ENCODE measurements around the gene NEK1.
"Not testable (repeated sequence)": the region's sequence is repeated elsewhere in the genome, so short reads cannot be mapped to it uniquely, and the experiment has no call there.

The NEK1 gene

GRCh38 chr4:169640261-169640870 is 28.0 kb upstream of the NEK1 start:
- Mint-ChIP-seq H3K27ac (no peak overlapping the region), H3K4me1 (peaks cover 8% of the 10 kb centered on the region), H3K9me3 (no peaks in the 10 kb centered on the region), H3K4me3 (no peak overlapping the region), H3K36me3 (peaks cover 57% of the 10 kb centered on the region), H3K27me3 (no peaks in the 10 kb centered on the region)
- ATAC-seq = no peak

- Mint-ChIP-seq H3K4me1 (peaks cover 16% of the 10 kb centered on the region), H3K27me3 (no peaks in the 10 kb centered on the region), H3K4me3 (no peak overlapping the region), H3K36me3 (peaks cover 45% of the 10 kb centered on the region), H3K9me3 (no peaks in the 10 kb centered on the region), H3K27ac (no peak overlapping the region)
- no peak for ATAC-seq
Measured at GRCh38 chr4:169634975-169635374, 22.6 kb upstream of the NEK1 start.

GRCh38 chr4:169632896-169633295 is 20.5 kb upstream of the NEK1 start:
- Mint-ChIP-seq H3K9me3 (no peaks in the 10 kb centered on the region), H3K36me3 (peaks cover 24% of the 10 kb centered on the region), H3K4me3 (no peak overlapping the region), H3K27ac (no peak overlapping the region), H3K27me3 (no peaks in the 10 kb centered on the region), H3K4me1 (peaks cover 16% of the 10 kb centered on the region)
- no peak for ATAC-seq

- ATAC-seq = no peak
- Mint-ChIP-seq H3K4me3 (no peak overlapping the region), H3K9me3 (no peaks in the 10 kb centered on the region), H3K4me1 (peaks cover 31% of the 10 kb centered on the region), H3K36me3 (peaks cover 17% of the 10 kb centered on the region), H3K27ac (no peak overlapping the region), H3K27me3 (no peaks in the 10 kb centered on the region)
Measured at GRCh38 chr4:169630069-169630468, 17.7 kb upstream of the NEK1 start.

GRCh38 chr4:169628579-169628978 is 16.2 kb upstream of the NEK1 start:
- no peak overlapping the region for H3K27ac Mint-ChIP-seq
- H3K27me3 Mint-ChIP-seq = no peaks in the 10 kb centered on the region
- no peak overlapping the region for H3K4me3 Mint-ChIP-seq
- H3K4me1 Mint-ChIP-seq = peaks cover 37% of the 10 kb centered on the region
- no peak for ATAC-seq
- peaks cover 22% of the 10 kb centered on the region for H3K36me3 Mint-ChIP-seq
- no peaks in the 10 kb centered on the region for H3K9me3 Mint-ChIP-seq

GRCh38 chr4:169627307-169627706 is 14.9 kb upstream of the NEK1 start:
- Mint-ChIP-seq H3K36me3 (peaks cover 26% of the 10 kb centered on the region), H3K4me3 (no peak overlapping the region), H3K9me3 (no peaks in the 10 kb centered on the region), H3K27ac (no peak overlapping the region), H3K27me3 (no peaks in the 10 kb centered on the region), H3K4me1 (peaks cover 49% of the 10 kb centered on the region)
- ATAC-seq = no peak

- ATAC-seq = no peak
- peaks cover 49% of the 10 kb centered on the region for H3K4me1 Mint-ChIP-seq
- H3K4me3 Mint-ChIP-seq = no peak overlapping the region
- no peaks in the 10 kb centered on the region for H3K9me3 Mint-ChIP-seq
- H3K27me3 Mint-ChIP-seq = no peaks in the 10 kb centered on the region
- peaks cover 20% of the 10 kb centered on the region for H3K36me3 Mint-ChIP-seq
- no peak overlapping the region for H3K27ac Mint-ChIP-seq
Measured at GRCh38 chr4:169626331-169627282, 14.2 kb upstream of the NEK1 start.

GRCh38 chr4:169625886-169626285 is 13.5 kb upstream of the NEK1 start:
- H3K4me1 Mint-ChIP-seq = peaks cover 52% of the 10 kb centered on the region
- H3K4me3 Mint-ChIP-seq = no peak overlapping the region
- H3K36me3 Mint-ChIP-seq = peaks cover 17% of the 10 kb centered on the region
- H3K27me3 Mint-ChIP-seq = no peaks in the 10 kb centered on the region
- H3K9me3 Mint-ChIP-seq = no peaks in the 10 kb centered on the region
- no peak for ATAC-seq
- no peak overlapping the region for H3K27ac Mint-ChIP-seq

GRCh38 chr4:169624012-169624411 is 11.6 kb upstream of the NEK1 start:
- H3K4me3 Mint-ChIP-seq, ATAC-seq, H3K9me3 Mint-ChIP-seq, H3K27me3 Mint-ChIP-seq, H3K27ac Mint-ChIP-seq: not testable (repeated sequence)
- peaks cover 55% of the 10 kb centered on the region for H3K4me1 Mint-ChIP-seq
- H3K36me3 Mint-ChIP-seq = peaks cover 17% of the 10 kb centered on the region

- H3K9me3 Mint-ChIP-seq = no peaks in the 10 kb centered on the region
- ATAC-seq = no peak
- H3K4me1 Mint-ChIP-seq = peaks cover 62% of the 10 kb centered on the region
- H3K27me3 Mint-ChIP-seq = no peaks in the 10 kb centered on the region
- peak overlapping the region; percentile 44 for H3K27ac Mint-ChIP-seq
- peaks cover 17% of the 10 kb centered on the region for H3K36me3 Mint-ChIP-seq
- no peak overlapping the region for H3K4me3 Mint-ChIP-seq
Measured at GRCh38 chr4:169622566-169622965, 10.2 kb upstream of the NEK1 start.

- Mint-ChIP-seq H3K36me3 (peaks cover 17% of the 10 kb centered on the region), H3K27ac (peak overlapping the region; percentile 44), H3K4me3 (peak overlapping the region; percentile 70), H3K4me1 (peaks cover 58% of the 10 kb centered on the region), H3K9me3 (no peaks in the 10 kb centered on the region), H3K27me3 (no peaks in the 10 kb centered on the region)
- ATAC-seq = no peak
Measured at GRCh38 chr4:169621731-169622492, 9.5 kb upstream of the NEK1 start.

- ATAC-seq = no peak
- H3K4me3 Mint-ChIP-seq = peak overlapping the region; percentile 96
- H3K27me3 Mint-ChIP-seq = no peaks in the 10 kb centered on the region
- H3K4me1 Mint-ChIP-seq = peaks cover 47% of the 10 kb centered on the region
- H3K9me3 Mint-ChIP-seq = no peaks in the 10 kb centered on the region
- H3K27ac Mint-ChIP-seq = peak overlapping the region; percentile 96
- H3K36me3 Mint-ChIP-seq = peaks cover 17% of the 10 kb centered on the region
Measured at GRCh38 chr4:169620880-169621248, 8.5 kb upstream of the NEK1 start.

- Mint-ChIP-seq H3K36me3 (peaks cover 10% of the 10 kb centered on the region), H3K27ac (peak within 1 kb of the TSS; percentile 96), H3K4me1 (peaks cover 41% of the 10 kb centered on the region), H3K9me3 (no peaks in the 10 kb centered on the region), H3K27me3 (no peaks in the 10 kb centered on the region), H3K4me3 (peak within 1 kb of the TSS; percentile 96)
- ATAC-seq = peak; percentile 99
Measured at GRCh38 chr4:169619958-169620879, 7.8 kb upstream of the NEK1 start, which contains the start of gene CLCN3. Gene CLCN3 (plus strand): TSS chr4:169620578. CDS start chr4:169635929, 15,351 bp downstream.

GRCh38 chr4:169619518-169619957 is 7.2 kb upstream of the NEK1 start:
- peak overlapping the region; percentile 96 for H3K4me3 Mint-ChIP-seq
- peak overlapping the region; percentile 96 for H3K27ac Mint-ChIP-seq
- H3K27me3 Mint-ChIP-seq = no peaks in the 10 kb centered on the region
- peaks cover 36% of the 10 kb centered on the region for H3K4me1 Mint-ChIP-seq
- H3K36me3 Mint-ChIP-seq = peaks cover 6% of the 10 kb centered on the region
- peak; percentile 77 for ATAC-seq
- H3K9me3 Mint-ChIP-seq = no peaks in the 10 kb centered on the region
